Stomach (tissue), 4 donors: ENCODE results near the gene COL25A1.

Experiments
- CTCF ChIP-seq, 7 experiments: fragments of 450-650 bp in 4 of 7; fragments of 200-600 bp in 3 of 7; sonication (generic) in 3 of 7; IDR thresholded peaks; one replicate each; pipeline ENCODE4 v1.5.1; 2016 to 2019; ENCODE audit warnings: antibody characterized with exemption in 7 of 7, control low read depth in 2 of 7, mild to moderate bottlenecking in 1 of 7
- EP300 ChIP-seq: sonication (generic); formaldehyde crosslinking; IDR thresholded peaks from one replicate; pipeline ENCODE4 v1.6.1; 2017; ENCODE audit warnings: antibody characterized with exemption
- POLR2A ChIP-seq, 4 donors: fragments of 450-650 bp; IDR thresholded peaks; one replicate each; pipeline ENCODE4 v1.6.1; 2016; ENCODE audit warnings: antibody characterized with exemption in 4 of 4, control low read depth in 2 of 4, mild to moderate bottlenecking in 1 of 4, moderate library complexity in 1 of 4

GRCh38 chr4:108943976-108944591 lies 358.4 kb downstream of the COL25A1 start:
- no peak for TF ChIP-seq CTCF (IDR thresholded peaks at IDR 0.05)
- no peak for TF ChIP-seq POLR2A (IDR thresholded peaks at IDR 0.05)
- TF ChIP-seq EP300 = no peak
